Measurements from ENCODE around the gene BOD1L1. TPM values are rescaled to one million over a fixed set of nuclear protein-coding genes. Genes with fewer than 3 reads are reported as not detected.

BOD1L1 gene
- total RNA-seq, 1 donor from 2014 or later: 37.8 TPM

DNA sequence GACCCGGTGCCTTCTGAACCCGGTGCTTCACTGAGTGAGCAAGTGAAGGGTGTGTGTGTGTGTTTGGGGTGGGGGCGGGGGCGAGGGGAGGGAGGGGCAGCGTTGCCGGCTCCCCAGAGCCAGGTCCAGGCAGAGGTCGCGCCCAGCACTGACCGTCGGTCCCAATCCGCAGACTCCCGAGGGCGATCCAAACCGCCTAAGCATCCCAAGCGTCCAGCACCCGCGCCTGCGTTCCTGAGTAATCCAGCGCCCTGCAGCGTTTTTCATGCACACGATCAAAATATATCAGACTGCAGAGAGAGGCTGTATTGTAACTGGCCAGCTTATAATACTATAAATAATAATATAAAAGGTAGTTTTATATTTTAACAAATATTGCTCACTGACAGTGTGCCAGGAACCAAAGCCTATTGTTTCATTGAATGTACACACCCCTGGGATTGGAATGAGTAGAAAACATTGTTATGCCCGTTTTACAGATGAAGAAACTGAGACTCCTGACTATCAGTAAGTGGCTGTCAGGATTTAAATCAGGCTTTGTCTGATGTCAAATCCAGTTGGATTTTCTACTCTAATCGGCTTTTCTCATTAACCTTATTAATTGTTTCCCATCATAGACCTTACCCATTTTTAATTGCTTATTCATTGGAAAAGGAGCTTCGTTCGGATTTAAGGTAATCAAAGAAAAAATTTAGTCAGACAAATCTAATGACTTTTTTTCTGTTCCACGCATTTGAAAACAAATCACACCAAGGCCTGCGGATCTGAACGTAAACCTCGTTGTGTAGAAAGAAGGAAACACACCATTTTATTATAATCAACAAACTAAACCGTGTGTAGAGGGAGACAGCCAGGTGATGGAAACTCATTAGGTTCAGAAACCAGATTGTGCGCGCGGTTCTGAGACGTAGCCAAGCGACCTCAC, 79.2 kb downstream of the BOD1L1 start:
- no peak for DNase-seq (ENCODE audit: extremely low spot score in 2 of 2)
- no peak overlapping the region for H3K27ac ChIP-seq
- intact Hi-C loops (cut with DNase I): loop anchor here (5.0 kb wide), 1 partner anchor 696 kb away; no protein-coding TSS in a partner anchor
- peaks cover 34% of the 10 kb centered on the region for H3K4me1 ChIP-seq
- H3K4me3 ChIP-seq: peak overlapping the region; percentile 29 to 38
- no peaks in the 10 kb centered on the region for H3K36me3 ChIP-seq
- TF ChIP-seq, protein P1, sequence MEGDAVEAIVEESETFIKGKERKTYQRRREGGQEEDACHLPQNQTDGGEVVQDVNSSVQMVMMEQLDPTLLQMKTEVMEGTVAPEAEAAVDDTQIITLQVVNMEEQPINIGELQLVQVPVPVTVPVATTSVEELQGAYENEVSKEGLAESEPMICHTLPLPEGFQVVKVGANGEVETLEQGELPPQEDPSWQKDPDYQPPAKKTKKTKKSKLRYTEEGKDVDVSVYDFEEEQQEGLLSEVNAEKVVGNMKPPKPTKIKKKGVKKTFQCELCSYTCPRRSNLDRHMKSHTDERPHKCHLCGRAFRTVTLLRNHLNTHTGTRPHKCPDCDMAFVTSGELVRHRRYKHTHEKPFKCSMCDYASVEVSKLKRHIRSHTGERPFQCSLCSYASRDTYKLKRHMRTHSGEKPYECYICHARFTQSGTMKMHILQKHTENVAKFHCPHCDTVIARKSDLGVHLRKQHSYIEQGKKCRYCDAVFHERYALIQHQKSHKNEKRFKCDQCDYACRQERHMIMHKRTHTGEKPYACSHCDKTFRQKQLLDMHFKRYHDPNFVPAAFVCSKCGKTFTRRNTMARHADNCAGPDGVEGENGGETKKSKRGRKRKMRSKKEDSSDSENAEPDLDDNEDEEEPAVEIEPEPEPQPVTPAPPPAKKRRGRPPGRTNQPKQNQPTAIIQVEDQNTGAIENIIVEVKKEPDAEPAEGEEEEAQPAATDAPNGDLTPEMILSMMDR (IDR thresholded peaks at IDR 0.05): no peak
- no peak for TF ChIP-seq POLR2AphosphoS5 (IDR thresholded peaks at IDR 0.05; ENCODE audit: insufficient read depth in 1 of 2, low read depth in 1 of 2)
- no peak for TF ChIP-seq POLR2A (IDR thresholded peaks at IDR 0.05)
- H3K27me3 ChIP-seq: peaks cover 31% of the 10 kb centered on the region
- no peaks in the 10 kb centered on the region for H3K9me3 ChIP-seq

DNA sequence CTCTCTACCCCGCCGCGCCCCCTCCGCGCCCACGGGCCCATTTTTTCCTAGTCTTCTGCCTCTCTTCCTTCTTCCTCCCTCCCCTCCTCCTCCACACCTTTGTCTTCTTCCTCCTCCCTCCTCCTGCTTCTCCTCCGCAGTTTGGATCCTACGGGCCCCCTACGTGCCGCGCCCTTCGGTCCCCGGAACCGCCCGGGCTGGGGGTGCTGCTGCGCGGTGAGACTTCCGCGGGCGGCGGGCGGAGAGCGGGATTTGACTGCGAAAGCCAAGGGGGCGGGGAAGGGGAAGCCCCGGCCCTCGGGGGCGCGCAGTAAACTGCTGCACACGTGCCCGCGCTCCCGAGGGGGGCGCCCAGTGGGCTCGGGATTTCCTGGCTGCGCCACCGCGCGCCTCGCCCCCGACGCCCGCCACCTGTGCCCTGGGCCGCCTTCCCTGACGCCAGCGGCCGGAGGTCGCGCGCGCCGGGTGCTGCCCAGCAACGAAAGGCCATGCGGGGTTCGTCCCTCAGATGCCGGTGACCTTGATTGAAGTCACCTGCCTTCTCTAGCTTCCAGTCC, 80.0 kb downstream of the BOD1L1 start:
- no peaks in the 10 kb centered on the region for H3K9me3 ChIP-seq
- peaks cover 34% of the 10 kb centered on the region for H3K27me3 ChIP-seq
- intact Hi-C loops (cut with DNase I): loop anchor here (5.0 kb wide), 1 partner anchor 695 kb away; no protein-coding TSS in a partner anchor
- H3K4me1 ChIP-seq: peaks cover 38% of the 10 kb centered on the region
- H3K27ac ChIP-seq: no peak overlapping the region
- H3K4me3 ChIP-seq: peak overlapping the region; percentile 29 to 38
- TF ChIP-seq POLR2AphosphoS5 (IDR thresholded peaks at IDR 0.05; ENCODE audit: insufficient read depth in 1 of 2, low read depth in 1 of 2) (no peak), POLR2A (IDR thresholded peaks at IDR 0.05) (no peak)
- TF ChIP-seq, protein P1 (IDR thresholded peaks at IDR 0.05): no peak
- no peak for DNase-seq (ENCODE audit: extremely low spot score in 2 of 2)
- H3K36me3 ChIP-seq: no peaks in the 10 kb centered on the region

- H3K27ac ChIP-seq: no peak overlapping the region
- no peaks in the 10 kb centered on the region for H3K36me3 ChIP-seq
- peaks cover 38% of the 10 kb centered on the region for H3K27me3 ChIP-seq
- intact Hi-C loops (cut with DNase I): loop anchor here (5.0 kb wide), 1 partner anchor 695 kb away; no protein-coding TSS in a partner anchor
- DNase-seq (ENCODE audit: extremely low spot score in 2 of 2): no peak
- H3K9me3 ChIP-seq: no peaks in the 10 kb centered on the region
- peak overlapping the region; percentile 29 to 38 for H3K4me3 ChIP-seq
- peaks cover 44% of the 10 kb centered on the region for H3K4me1 ChIP-seq
- TF ChIP-seq POLR2AphosphoS5 (IDR thresholded peaks at IDR 0.05; ENCODE audit: insufficient read depth in 1 of 2, low read depth in 1 of 2) (no peak), POLR2A (IDR thresholded peaks at IDR 0.05) (no peak)
- TF ChIP-seq, protein P1 (IDR thresholded peaks at IDR 0.05): no peak
Observed at GRCh38 chr4:13546941-13547484, 80.5 kb downstream of the BOD1L1 start.

DNA sequence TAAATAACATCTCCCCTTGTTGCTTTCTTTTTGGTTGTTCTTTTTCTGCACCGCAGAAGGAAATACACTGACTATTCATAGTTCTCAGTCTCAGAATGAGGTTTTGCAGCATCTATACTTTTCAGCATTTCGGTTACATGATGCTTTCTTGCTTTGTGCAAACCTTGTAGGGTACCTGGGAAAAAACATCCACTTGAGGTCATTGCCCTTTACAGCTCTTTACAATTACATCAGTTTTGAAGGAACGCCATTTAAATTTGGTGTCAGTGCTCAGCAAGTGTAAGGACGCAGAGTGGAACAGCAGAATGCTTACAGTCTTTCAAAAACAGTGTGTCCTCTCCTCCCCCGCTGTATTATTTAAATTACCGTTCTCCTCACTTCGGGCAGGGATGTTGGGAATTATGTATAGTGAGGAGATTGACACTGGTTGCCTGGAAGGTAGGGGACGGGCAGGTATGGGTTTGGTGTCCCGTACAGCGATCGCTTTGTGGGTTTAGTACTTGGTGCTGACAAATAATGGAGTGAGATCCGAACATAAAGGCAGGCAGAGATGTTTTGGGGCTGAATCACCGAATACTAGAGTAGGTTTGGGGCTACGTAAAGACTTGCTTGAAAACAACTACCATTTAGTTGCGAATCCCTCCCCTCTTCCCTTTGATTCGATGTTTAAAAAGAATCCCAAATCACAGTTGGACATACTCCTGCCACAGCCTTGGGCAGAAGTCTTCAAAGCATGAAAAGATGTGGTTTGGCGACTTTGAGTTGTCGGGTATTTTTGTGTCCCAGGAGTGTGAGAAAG, 81.2 kb downstream of the BOD1L1 start:
- no peaks in the 10 kb centered on the region for H3K9me3 ChIP-seq

More for the DNA sequence above, 81.2 kb downstream of the BOD1L1 start:
- Histone ChIP-seq H3K36me3 (no peaks in the 10 kb centered on the region), H3K27me3 (peaks cover 42% of the 10 kb centered on the region), H3K4me3 (peak overlapping the region in 1 of 2 donors; percentile 29), H3K4me1 (peaks cover 50% of the 10 kb centered on the region), H3K27ac (no peak overlapping the region)
- intact Hi-C loops (cut with DNase I): loop anchor here (5.0 kb wide), 1 partner anchor 694 kb away; no protein-coding TSS in a partner anchor
- TF ChIP-seq POLR2A (IDR thresholded peaks at IDR 0.05) (no peak), POLR2AphosphoS5 (IDR thresholded peaks at IDR 0.05; ENCODE audit: insufficient read depth in 1 of 2, low read depth in 1 of 2) (no peak)
- TF ChIP-seq, protein P1 (IDR thresholded peaks at IDR 0.05): no peak
- DNase-seq (ENCODE audit: extremely low spot score in 2 of 2): no peak
